GM23338 (cell line): ENCODE data around the gene VEGFA. TPM values are rescaled to one million over a fixed set of nuclear protein-coding genes. Genes with fewer than 3 reads are reported as not detected.

Experiments
- EZH2 ChIP-seq: fragments of 200-600 bp; sonication (generic); IDR thresholded peaks from one replicate; pipeline ENCODE4 v1.8.0; 2017; ENCODE audit warnings: antibody characterized with exemption, mild to moderate bottlenecking, low read depth; ENCODE audit not compliant: unreplicated experiment
- polyA plus RNA-seq: library from polyadenylated mRNA; unstranded; fragments of >200 nt; fragmentation: Nextera tagmentation; extraction: Ambion mirVana; gene quantifications from 2 replicates; pipeline ENCODE4 v1.2.1, GENCODE V29; 2016
- total RNA-seq: library from RNA; depleted of rRNA; stranded (reverse); fragments of >200 nt; shearing (Covaris generic); gene quantifications from 2 replicates; pipeline ENCODE4 v1.2.3, GENCODE V29; 2014
- TF ChIP-seq, protein P1 (sequence below): IDR thresholded peaks from one replicate; pipeline ENCODE4 v1.6.1; 2018; ENCODE audit warnings: antibody characterized with exemption; ENCODE audit not compliant: unreplicated experiment
- TF ChIP-seq, protein P2 (sequence below): fragments of 250-450 bp; sonication (Bioruptor Pico); IDR thresholded peaks from 2 replicates; pipeline ENCODE4 v1.5.0; 2020; ENCODE audit warnings: mild to moderate bottlenecking, moderate library complexity

Gene VEGFA
- total and polyA plus RNA-seq, 2 experiments from 2014 or later = 10.9 to 61.1 TPM

DNA sequence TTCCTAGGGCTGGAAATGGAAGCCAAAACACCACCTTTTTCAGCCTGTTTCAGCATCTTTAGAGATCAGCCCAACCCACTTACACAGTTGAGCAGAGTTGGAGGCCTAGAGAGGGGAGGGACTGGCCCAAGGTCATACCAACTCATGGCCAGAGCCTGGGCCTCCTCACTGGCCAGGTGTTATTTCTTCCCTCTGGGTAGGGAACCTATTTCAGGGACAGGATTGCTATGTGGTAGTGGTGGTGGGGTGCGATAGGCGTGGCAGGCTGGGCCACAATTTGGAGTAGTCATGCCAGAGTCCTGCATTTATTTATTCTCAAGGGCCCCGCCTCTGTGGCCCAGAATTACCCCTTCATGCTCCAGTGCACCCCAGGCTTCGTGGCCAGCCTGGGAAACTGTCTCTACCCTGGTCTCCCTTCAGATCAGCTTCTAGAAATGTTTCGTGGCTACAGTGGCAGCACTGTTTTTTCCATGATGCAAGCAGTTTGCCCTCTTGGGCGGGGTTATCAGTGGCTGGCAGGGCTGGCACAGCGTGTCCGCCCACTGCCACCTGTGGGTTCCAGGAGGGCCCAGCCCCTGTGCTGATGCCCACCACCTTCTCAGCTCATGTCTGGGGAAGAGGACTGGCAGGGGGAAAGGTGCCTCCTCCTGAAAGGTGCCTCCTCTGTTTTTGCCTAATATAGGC is 6.2 kb downstream of the VEGFA start (continued):
- TF ChIP-seq, protein P1, sequence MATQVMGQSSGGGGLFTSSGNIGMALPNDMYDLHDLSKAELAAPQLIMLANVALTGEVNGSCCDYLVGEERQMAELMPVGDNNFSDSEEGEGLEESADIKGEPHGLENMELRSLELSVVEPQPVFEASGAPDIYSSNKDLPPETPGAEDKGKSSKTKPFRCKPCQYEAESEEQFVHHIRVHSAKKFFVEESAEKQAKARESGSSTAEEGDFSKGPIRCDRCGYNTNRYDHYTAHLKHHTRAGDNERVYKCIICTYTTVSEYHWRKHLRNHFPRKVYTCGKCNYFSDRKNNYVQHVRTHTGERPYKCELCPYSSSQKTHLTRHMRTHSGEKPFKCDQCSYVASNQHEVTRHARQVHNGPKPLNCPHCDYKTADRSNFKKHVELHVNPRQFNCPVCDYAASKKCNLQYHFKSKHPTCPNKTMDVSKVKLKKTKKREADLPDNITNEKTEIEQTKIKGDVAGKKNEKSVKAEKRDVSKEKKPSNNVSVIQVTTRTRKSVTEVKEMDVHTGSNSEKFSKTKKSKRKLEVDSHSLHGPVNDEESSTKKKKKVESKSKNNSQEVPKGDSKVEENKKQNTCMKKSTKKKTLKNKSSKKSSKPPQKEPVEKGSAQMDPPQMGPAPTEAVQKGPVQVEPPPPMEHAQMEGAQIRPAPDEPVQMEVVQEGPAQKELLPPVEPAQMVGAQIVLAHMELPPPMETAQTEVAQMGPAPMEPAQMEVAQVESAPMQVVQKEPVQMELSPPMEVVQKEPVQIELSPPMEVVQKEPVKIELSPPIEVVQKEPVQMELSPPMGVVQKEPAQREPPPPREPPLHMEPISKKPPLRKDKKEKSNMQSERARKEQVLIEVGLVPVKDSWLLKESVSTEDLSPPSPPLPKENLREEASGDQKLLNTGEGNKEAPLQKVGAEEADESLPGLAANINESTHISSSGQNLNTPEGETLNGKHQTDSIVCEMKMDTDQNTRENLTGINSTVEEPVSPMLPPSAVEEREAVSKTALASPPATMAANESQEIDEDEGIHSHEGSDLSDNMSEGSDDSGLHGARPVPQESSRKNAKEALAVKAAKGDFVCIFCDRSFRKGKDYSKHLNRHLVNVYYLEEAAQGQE = no peak
- TF ChIP-seq, protein P2, sequence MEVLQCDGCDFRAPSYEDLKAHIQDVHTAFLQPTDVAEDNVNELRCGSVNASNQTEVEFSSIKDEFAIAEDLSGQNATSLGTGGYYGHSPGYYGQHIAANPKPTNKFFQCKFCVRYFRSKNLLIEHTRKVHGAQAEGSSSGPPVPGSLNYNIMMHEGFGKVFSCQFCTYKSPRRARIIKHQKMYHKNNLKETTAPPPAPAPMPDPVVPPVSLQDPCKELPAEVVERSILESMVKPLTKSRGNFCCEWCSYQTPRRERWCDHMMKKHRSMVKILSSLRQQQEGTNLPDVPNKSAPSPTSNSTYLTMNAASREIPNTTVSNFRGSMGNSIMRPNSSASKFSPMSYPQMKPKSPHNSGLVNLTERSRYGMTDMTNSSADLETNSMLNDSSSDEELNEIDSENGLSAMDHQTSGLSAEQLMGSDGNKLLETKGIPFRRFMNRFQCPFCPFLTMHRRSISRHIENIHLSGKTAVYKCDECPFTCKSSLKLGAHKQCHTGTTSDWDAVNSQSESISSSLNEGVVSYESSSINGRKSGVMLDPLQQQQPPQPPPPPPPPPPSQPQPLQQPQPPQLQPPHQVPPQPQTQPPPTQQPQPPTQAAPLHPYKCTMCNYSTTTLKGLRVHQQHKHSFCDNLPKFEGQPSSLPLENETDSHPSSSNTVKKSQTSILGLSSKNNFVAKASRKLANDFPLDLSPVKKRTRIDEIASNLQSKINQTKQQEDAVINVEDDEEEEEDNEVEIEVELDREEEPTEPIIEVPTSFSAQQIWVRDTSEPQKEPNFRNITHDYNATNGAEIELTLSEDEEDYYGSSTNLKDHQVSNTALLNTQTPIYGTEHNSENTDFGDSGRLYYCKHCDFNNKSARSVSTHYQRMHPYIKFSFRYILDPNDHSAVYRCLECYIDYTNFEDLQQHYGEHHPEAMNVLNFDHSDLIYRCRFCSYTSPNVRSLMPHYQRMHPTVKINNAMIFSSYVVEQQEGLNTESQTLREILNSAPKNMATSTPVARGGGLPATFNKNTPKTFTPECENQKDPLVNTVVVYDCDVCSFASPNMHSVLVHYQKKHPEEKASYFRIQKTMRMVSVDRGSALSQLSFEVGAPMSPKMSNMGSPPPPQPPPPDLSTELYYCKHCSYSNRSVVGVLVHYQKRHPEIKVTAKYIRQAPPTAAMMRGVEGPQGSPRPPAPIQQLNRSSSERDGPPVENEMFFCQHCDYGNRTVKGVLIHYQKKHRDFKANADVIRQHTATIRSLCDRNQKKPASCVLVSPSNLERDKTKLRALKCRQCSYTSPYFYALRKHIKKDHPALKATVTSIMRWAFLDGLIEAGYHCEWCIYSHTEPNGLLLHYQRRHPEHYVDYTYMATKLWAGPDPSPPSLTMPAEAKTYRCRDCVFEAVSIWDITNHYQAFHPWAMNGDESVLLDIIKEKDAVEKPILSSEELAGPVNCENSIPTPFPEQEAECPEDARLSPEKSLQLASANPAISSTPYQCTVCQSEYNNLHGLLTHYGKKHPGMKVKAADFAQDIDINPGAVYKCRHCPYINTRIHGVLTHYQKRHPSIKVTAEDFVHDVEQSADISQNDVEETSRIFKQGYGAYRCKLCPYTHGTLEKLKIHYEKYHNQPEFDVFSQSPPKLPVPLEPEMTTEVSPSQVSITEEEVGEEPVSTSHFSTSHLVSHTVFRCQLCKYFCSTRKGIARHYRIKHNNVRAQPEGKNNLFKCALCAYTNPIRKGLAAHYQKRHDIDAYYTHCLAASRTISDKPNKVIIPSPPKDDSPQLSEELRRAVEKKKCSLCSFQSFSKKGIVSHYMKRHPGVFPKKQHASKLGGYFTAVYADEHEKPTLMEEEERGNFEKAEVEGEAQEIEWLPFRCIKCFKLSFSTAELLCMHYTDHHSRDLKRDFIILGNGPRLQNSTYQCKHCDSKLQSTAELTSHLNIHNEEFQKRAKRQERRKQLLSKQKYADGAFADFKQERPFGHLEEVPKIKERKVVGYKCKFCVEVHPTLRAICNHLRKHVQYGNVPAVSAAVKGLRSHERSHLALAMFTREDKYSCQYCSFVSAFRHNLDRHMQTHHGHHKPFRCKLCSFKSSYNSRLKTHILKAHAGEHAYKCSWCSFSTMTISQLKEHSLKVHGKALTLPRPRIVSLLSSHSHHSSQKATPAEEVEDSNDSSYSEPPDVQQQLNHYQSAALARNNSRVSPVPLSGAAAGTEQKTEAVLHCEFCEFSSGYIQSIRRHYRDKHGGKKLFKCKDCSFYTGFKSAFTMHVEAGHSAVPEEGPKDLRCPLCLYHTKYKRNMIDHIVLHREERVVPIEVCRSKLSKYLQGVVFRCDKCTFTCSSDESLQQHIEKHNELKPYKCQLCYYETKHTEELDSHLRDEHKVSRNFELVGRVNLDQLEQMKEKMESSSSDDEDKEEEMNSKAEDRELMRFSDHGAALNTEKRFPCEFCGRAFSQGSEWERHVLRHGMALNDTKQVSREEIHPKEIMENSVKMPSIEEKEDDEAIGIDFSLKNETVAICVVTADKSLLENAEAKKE (CRISPR knock-in tag) = no peak
- no peak for TF ChIP-seq EZH2
